B cell (primary cell): Measurements from ENCODE around the gene RASSF4.

Source experiments
- CTCF ChIP-seq: fragments of 200-600 bp; IDR thresholded peaks from one replicate; pipeline ENCODE4 v1.8.0; 2022; ENCODE audit warnings: antibody characterized with exemption, mild to moderate bottlenecking
- EZH2 ChIP-seq: IDR thresholded peaks from 2 replicates; pipeline ENCODE4 v1.6.1; 2012; ENCODE audit warnings: borderline replicate concordance, low read depth, mild to moderate bottlenecking, moderate library complexity, low read length; ENCODE audit not compliant: insufficient read depth, poor library complexity, severe bottlenecking

GRCh38 chr10:44922796-44923545 is 36.6 kb upstream of the RASSF4 start:
- TF ChIP-seq CTCF, result no peak
- TF ChIP-seq EZH2, result no peak
